ENCODE data around the gene CARS1. TPM values are rescaled to one million over a fixed set of nuclear protein-coding genes. Genes with fewer than 3 reads are reported as not detected.

Gene CARS1
- total and polyA plus RNA-seq, 2 of the 8 experiments (the other 6 are each of a cell fraction or from before 2014, with no cell fraction given): 44.1 to 100 TPM

DNA sequence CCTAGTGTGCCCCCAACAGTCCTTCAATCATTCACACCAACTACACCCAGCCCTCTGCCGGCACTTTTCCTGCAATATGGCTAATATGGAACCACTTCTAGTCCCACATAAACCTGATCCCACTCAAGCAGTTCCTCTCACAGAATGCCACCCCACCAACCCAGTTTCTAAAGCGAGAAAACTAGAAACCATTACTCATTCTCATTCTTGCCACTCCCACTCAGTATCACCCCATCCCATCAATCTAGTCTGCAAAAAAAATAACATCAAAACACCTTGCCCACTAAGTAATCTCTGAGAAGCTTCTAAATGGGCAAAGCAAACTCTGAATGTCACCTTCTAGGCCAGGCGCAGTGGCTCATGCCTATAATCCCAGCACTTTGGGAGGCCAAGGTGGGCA, 83.0 kb downstream of the CARS1 start:
- H3K36me3 ChIP-seq (ENCODE audit: control insufficient read depth in 2 of 4, insufficient read depth in 4 of 4, low read length in 3 of 4): peaks cover 57 to 98% (median 80%) of the 10 kb centered on the region in 4 experiments
- H2AK5ac ChIP-seq (ENCODE audit: low read depth, low read length): no peak overlapping the region
- no peak overlapping the region for H4K5ac ChIP-seq (ENCODE audit: insufficient read length, low read depth, low read length)
- no peaks in the 10 kb centered on the region for H3K27me3 ChIP-seq (replicated peaks in 1 of 4; ENCODE audit: control insufficient read depth in 3 of 4, extremely low read depth in 1 of 4, insufficient read depth in 3 of 4, low read length in 3 of 4)
- WGBS, 2 experiments (ENCODE audit: extremely low coverage in 1 of 2, insufficient coverage in 1 of 2, insufficient read length in 1 of 2, insufficient replicate concordance in 2 of 2, low coverage in 1 of 2, low lambda C conversion rate in 2 of 2, missing lambda C conversion rate in 1 of 2): 91% methylated on average over 3 of the region's 3 CpGs; no CpG with 5 or more reads in 1 of the 2 experiments
- H3K4me2 ChIP-seq (ENCODE audit: insufficient read depth in 1 of 2, low read depth in 2 of 2, low read length in 2 of 2): no peak overlapping the region
- H3K27ac ChIP-seq (ENCODE audit: low read depth, low read length): no peak overlapping the region
- FAIRE-seq (no peak), DNase-seq (ENCODE audit: low read depth in 1 of 2, low spot score in 2 of 2) (no peak)
- no peak overlapping the region for H3K4ac ChIP-seq (replicated peaks; ENCODE audit: insufficient read length, low read depth, low read length)
- no peaks in the 10 kb centered on the region for H3K9me3 ChIP-seq (ENCODE audit: insufficient read depth in 2 of 2, low read depth in 1 of 2, low read length in 1 of 2)
- no peak overlapping the region for H3K18ac ChIP-seq (ENCODE audit: extremely low read depth, low read length)
- peaks cover 8% of the 10 kb centered on the region for H3K79me1 ChIP-seq (ENCODE audit: low read depth, low read length)
- no peak overlapping the region for H3K9ac ChIP-seq (replicated peaks in 1 of 4; ENCODE audit: extremely low read depth in 1 of 4, low read depth in 3 of 4, low read length in 3 of 4)
- H2BK5ac ChIP-seq (ENCODE audit: low read depth, low read length): no peak overlapping the region
- ChIA-PET POLR2A (ENCODE audit: partially characterized antibody) (no interaction called here), CTCF (ENCODE audit: partially characterized antibody) (interaction anchor here (0.6 to 2.9 kb wide), 9 partner anchors 8 to 454 kb away, joined by 3 to 18 read pairs (median 5); no protein-coding TSS in a partner anchor)
- no peak overlapping the region for H2BK15ac ChIP-seq (ENCODE audit: low read length)
- TF ChIP-seq YY1 (IDR thresholded peaks at IDR 0.05; ENCODE audit: low read depth, low read length): no peak
- TF ChIP-seq BACH1 (IDR thresholded peaks at IDR 0.05; ENCODE audit: low read length): no peak
- TF ChIP-seq POU5F1 (IDR thresholded peaks at IDR 0.05; ENCODE audit: low read depth, low read length): no peak
- TF ChIP-seq SP4 (IDR thresholded peaks at IDR 0.05; ENCODE audit: low read length): no peak
- no peak overlapping the region for H4K8ac ChIP-seq (ENCODE audit: extremely low read depth, insufficient read depth, low read length)
- no peak overlapping the region for H2AFZ ChIP-seq (ENCODE audit: low read length)
- H3K14ac ChIP-seq (ENCODE audit: insufficient read length): no peak overlapping the region
- H3K23me2 ChIP-seq (ENCODE audit: low read depth, low read length): no peaks in the 10 kb centered on the region
- no peak overlapping the region for H4K91ac ChIP-seq (replicated peaks; ENCODE audit: insufficient read length, low read length)
- no peak overlapping the region for H2BK12ac ChIP-seq (ENCODE audit: low read depth, low read length)
- H3K4me1 ChIP-seq (replicated peaks in 1 of 4; ENCODE audit: control insufficient read depth in 3 of 4, insufficient read depth in 4 of 4, low read length in 3 of 4): no peaks in the 10 kb centered on the region
- H3K4me3 ChIP-seq (ENCODE audit: extremely low read depth in 1 of 4, insufficient read depth in 2 of 4, low read depth in 3 of 4, low read length in 4 of 4): no peak overlapping the region
- H2BK120ac ChIP-seq (replicated peaks; ENCODE audit: low read depth, low read length): no peak overlapping the region
- H2BK20ac ChIP-seq (ENCODE audit: low read length): no peak overlapping the region
- H3K23ac ChIP-seq (ENCODE audit: insufficient read length): no peak overlapping the region
- peaks cover 0 to 70% of the 10 kb centered on the region in 2 experiments; a peak in 3 of 4 replicates for H3K79me2 ChIP-seq (ENCODE audit: control insufficient read depth in 1 of 2, insufficient read depth in 2 of 2, low read length in 2 of 2)
- H3K56ac ChIP-seq (replicated peaks; ENCODE audit: insufficient read length, low read depth, low read length): no peak overlapping the region
- H4K20me1 ChIP-seq (replicated peaks in 1 of 2; ENCODE audit: control insufficient read depth in 1 of 2, insufficient read depth in 2 of 2, low read length in 2 of 2): peaks cover 6 to 27% of the 10 kb centered on the region in 2 experiments
